WTC11 (cell line): ENCODE data around the gene SERGEF. TPM values are rescaled to one million over a fixed set of nuclear protein-coding genes. Genes with fewer than 3 reads are reported as not detected.

Source experiments
- ATAC-seq: fragments of 200-7000 bp; cut with Tn5 transposase; 2 replicates; pipeline ENCODE4 v1.10.0; 2021; ENCODE audit warnings: mild to moderate bottlenecking, moderate library complexity
- CTCF ChIA-PET: fragments of 300-600 bp; sonication (Branson Sonifier 250); formaldehyde crosslinking; loops from one replicate; lab custom pipeline; 2021; ENCODE audit warnings: antibody characterized with exemption; lab: Charles Lee
- POLR2A ChIA-PET: fragments of 350-600 bp; sonication (Branson Sonifier 250); formaldehyde crosslinking; loops from one replicate; lab custom pipeline; 2021; ENCODE audit warnings: antibody characterized with exemption; lab: Charles Lee
- DNase-seq: peaks from one replicate; pipeline ENCODE4 v3.0.0; 2021; ENCODE audit warnings: low spot score
- H3K27ac Mint-ChIP-seq: 2 replicates; pipeline ENCODE4 v1.8.0; 2021; ENCODE audit warnings: mixed read lengths
- H3K27me3 Mint-ChIP-seq: 2 replicates; pipeline ENCODE4 v1.8.0; 2021; ENCODE audit warnings: low read depth, mild to moderate bottlenecking, moderate library complexity, mixed read lengths
- H3K36me3 Mint-ChIP-seq: 2 replicates; pipeline ENCODE4 v1.8.0; 2021; ENCODE audit warnings: mixed read lengths
- H3K4me1 Mint-ChIP-seq: 2 replicates; pipeline ENCODE4 v1.8.0; 2022; ENCODE audit warnings: mixed read lengths
- H3K4me3 Mint-ChIP-seq: 2 replicates; pipeline ENCODE4 v1.8.0; 2021; ENCODE audit warnings: mild to moderate bottlenecking, moderate library complexity, mixed read lengths
- H3K9me3 Mint-ChIP-seq: 2 replicates; pipeline ENCODE4 v1.8.0; 2021; ENCODE audit warnings: mixed read lengths
- ARID4B ChIP-seq: sonication (generic); formaldehyde crosslinking; IDR thresholded peaks from 2 replicates; pipeline ENCODE4 v1.8.0; 2023; ENCODE audit warnings: missing genetic modification reagents, mild to moderate bottlenecking, borderline replicate concordance
- CBFB ChIP-seq: sonication (generic); formaldehyde crosslinking; IDR thresholded peaks from 2 replicates; pipeline ENCODE4 v1.8.1; 2022; ENCODE audit warnings: mild to moderate bottlenecking, low read depth, missing genetic modification reagents
- E2F5 ChIP-seq: sonication (generic); formaldehyde crosslinking; IDR thresholded peaks from 2 replicates; pipeline ENCODE4 v1.8.1; 2022; ENCODE audit warnings: mild to moderate bottlenecking, moderate library complexity, missing genetic modification reagents
- JAZF1 ChIP-seq: fragments of 250-450 bp; sonication (Bioruptor Pico); IDR thresholded peaks from 2 replicates; pipeline ENCODE4 v1.9.0; 2021; ENCODE audit warnings: moderate library complexity, mild to moderate bottlenecking, inconsistent platforms
- JUN ChIP-seq: sonication (generic); formaldehyde crosslinking; IDR thresholded peaks from 2 replicates; pipeline ENCODE4 v1.8.0; 2023; ENCODE audit warnings: mild to moderate bottlenecking, missing genetic modification reagents
- KAT7 ChIP-seq: sonication (generic); formaldehyde crosslinking; IDR thresholded peaks from 2 replicates; pipeline ENCODE4 v1.8.1; 2023; ENCODE audit warnings: missing genetic modification reagents, mild to moderate bottlenecking, borderline replicate concordance
- PREB ChIP-seq: sonication (generic); formaldehyde crosslinking; IDR thresholded peaks from 2 replicates; pipeline ENCODE4 v1.8.1; 2022; ENCODE audit warnings: mild to moderate bottlenecking, missing genetic modification reagents, moderate library complexity, borderline replicate concordance
- SMAD3 ChIP-seq: sonication (generic); formaldehyde crosslinking; IDR thresholded peaks from 2 replicates; pipeline ENCODE4 v1.8.0; 2022; ENCODE audit warnings: missing genetic modification reagents, mild to moderate bottlenecking, borderline replicate concordance
- TEAD4 ChIP-seq: sonication (generic); formaldehyde crosslinking; IDR thresholded peaks from 2 replicates; pipeline ENCODE4 v1.8.0; 2022; ENCODE audit warnings: mild to moderate bottlenecking, missing genetic modification reagents
- USF1 ChIP-seq: sonication (generic); formaldehyde crosslinking; IDR thresholded peaks from 2 replicates; pipeline ENCODE4 v1.8.0; 2022; ENCODE audit warnings: mild to moderate bottlenecking, missing genetic modification reagents
- ZBTB21 ChIP-seq: sonication (generic); formaldehyde crosslinking; IDR thresholded peaks from 2 replicates; pipeline ENCODE4 v1.8.1; 2023; ENCODE audit warnings: mild to moderate bottlenecking, missing genetic modification reagents, borderline replicate concordance
- ZNF121 ChIP-seq: sonication (generic); formaldehyde crosslinking; IDR thresholded peaks from 2 replicates; pipeline ENCODE4 v1.8.0; 2023; ENCODE audit warnings: missing genetic modification reagents
- ZNF396 ChIP-seq: fragments of 250-450 bp; sonication (Bioruptor Pico); IDR thresholded peaks from 2 replicates; pipeline ENCODE4 v1.8.0; 2021; ENCODE audit warnings: mild to moderate bottlenecking, moderate library complexity, borderline replicate concordance
- ZNF425 ChIP-seq: fragments of 250-450 bp; sonication (Bioruptor Pico); conservative IDR thresholded peaks from 2 replicates; pipeline ENCODE4 v1.9.0; 2021; ENCODE audit warnings: mild to moderate bottlenecking
- ZNF671 ChIP-seq: fragments of 250-450 bp; sonication (Bioruptor Pico); IDR thresholded peaks from 2 replicates; pipeline ENCODE4 v1.8.0; 2021; ENCODE audit warnings: mild to moderate bottlenecking
- total RNA-seq: library from RNA; stranded (reverse); gene quantifications from 3 replicates; pipeline ENCODE4 v1.2.3, GENCODE V29; 2021
- TF ChIP-seq, protein P1 (sequence below): sonication (generic); formaldehyde crosslinking; IDR thresholded peaks from 2 replicates; pipeline ENCODE4 v1.8.0; 2022; ENCODE audit warnings: mild to moderate bottlenecking, missing genetic modification reagents
- TF ChIP-seq, protein P2 (sequence below): sonication (generic); formaldehyde crosslinking; IDR thresholded peaks from 2 replicates; pipeline ENCODE4 v1.8.1; 2023; ENCODE audit warnings: mild to moderate bottlenecking, moderate library complexity, missing genetic modification reagents
- TF ChIP-seq, protein P3 (sequence below): sonication (generic); formaldehyde crosslinking; conservative IDR thresholded peaks from 2 replicates; pipeline ENCODE4 v1.8.1; 2022; ENCODE audit warnings: mild to moderate bottlenecking, missing genetic modification reagents
- TF ChIP-seq, protein P4 (sequence below): fragments of 250-450 bp; sonication (Bioruptor Pico); IDR thresholded peaks from 2 replicates; pipeline ENCODE4 v1.9.0; 2021; ENCODE audit warnings: mild to moderate bottlenecking

Gene SERGEF
- total RNA-seq, 1 experiment from 2014 or later: 35.5 TPM

DNA sequence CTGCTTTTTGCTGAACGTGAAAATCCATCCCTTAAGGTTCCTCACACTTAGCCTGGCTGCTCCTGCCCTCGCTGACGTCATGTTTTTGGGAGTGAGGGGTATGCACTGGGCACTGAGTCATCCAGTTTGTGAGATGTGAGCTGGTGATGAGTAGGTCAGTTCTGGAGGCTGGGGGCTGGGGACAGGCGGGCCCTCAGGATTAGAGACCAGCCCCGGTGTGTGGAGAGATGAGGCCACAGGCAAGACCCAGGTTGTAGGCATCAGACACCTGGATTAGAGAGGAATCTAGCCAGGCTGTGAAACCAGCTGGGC, 269.1 kb downstream of the SERGEF start (continued):
- TF ChIP-seq ARID4B: no peak

DNA sequence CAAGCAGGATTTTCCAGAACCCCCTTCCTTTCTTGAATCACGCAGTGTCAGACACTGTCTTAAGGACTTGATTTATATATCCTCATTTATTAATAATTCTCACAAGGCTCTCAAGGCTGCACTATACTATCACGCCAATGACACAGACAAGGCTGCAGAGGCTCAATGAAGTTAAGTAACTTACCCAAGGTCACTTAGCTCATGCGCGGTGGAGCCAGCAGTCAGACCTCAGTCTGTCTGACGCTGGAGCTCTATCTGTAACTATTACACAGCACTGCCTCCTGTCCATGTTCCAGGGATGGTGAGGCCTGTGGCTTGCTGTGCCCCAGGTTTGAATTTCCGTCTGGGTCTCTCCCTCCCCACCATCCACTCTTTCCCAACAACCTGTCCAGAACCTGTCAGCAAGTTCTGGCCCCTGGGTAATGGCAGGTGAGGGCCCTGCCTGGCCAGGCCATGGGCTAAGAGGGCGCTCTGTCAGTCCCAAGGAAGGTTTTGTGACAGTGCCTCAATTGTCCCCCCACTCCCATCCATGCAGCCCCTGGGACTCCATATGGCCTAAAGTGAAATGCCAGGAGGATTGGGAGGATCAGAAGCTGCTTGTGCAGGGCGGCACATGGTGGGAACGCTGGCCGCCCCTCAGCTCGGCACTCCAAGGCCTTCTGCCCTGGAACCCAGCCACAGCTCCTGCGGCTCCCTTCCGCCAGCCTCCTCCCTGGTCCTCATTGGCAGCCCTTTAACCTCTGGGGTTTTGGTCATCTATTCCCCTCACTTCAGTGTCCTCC, 269.6 kb downstream of the SERGEF start:
- peak; percentile 3 for DNase-seq
- H3K27me3 Mint-ChIP-seq: no peaks in the 10 kb centered on the region; the same call in 1 of the 2 replicates
- TF ChIP-seq CBFB (CRISPR knock-in tag) (no peak), E2F5 (CRISPR knock-in tag) (no peak), ZNF121 (CRISPR knock-in tag) (no peak), USF1 (no peak)
- TF ChIP-seq, protein P1, sequence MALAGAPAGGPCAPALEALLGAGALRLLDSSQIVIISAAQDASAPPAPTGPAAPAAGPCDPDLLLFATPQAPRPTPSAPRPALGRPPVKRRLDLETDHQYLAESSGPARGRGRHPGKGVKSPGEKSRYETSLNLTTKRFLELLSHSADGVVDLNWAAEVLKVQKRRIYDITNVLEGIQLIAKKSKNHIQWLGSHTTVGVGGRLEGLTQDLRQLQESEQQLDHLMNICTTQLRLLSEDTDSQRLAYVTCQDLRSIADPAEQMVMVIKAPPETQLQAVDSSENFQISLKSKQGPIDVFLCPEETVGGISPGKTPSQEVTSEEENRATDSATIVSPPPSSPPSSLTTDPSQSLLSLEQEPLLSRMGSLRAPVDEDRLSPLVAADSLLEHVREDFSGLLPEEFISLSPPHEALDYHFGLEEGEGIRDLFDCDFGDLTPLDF: no peak
- TF ChIP-seq, protein P2, sequence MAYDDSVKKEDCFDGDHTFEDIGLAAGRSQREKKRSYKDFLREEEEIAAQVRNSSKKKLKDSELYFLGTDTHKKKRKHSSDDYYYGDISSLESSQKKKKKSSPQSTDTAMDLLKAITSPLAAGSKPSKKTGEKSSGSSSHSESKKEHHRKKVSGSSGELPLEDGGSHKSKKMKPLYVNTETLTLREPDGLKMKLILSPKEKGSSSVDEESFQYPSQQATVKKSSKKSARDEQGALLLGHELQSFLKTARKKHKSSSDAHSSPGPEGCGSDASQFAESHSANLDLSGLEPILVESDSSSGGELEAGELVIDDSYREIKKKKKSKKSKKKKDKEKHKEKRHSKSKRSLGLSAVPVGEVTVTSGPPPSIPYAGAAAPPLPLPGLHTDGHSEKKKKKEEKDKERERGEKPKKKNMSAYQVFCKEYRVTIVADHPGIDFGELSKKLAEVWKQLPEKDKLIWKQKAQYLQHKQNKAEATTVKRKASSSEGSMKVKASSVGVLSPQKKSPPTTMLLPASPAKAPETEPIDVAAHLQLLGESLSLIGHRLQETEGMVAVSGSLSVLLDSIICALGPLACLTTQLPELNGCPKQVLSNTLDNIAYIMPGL (CRISPR knock-in tag): no peak
- TF ChIP-seq, protein P3, sequence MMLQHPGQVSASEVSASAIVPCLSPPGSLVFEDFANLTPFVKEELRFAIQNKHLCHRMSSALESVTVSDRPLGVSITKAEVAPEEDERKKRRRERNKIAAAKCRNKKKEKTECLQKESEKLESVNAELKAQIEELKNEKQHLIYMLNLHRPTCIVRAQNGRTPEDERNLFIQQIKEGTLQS (CRISPR knock-in tag): no peak
- TF ChIP-seq, all 79 proteins: peak for 0
- no peaks in the 10 kb centered on the region for H3K36me3 Mint-ChIP-seq
- peaks cover 3% of the 10 kb centered on the region; the same call in 1 of the 2 replicates for H3K4me1 Mint-ChIP-seq
- ChIA-PET POLR2A (no interaction called here), CTCF (interaction anchor here (1.0 to 1.6 kb wide), 7 partner anchors 8 to 163 kb away, joined by 3 to 15 read pairs (median 5); partner anchors contain the start of gene KCNC1)
- ATAC-seq: no peak
- no peak overlapping the region for H3K27ac Mint-ChIP-seq
- H3K4me3 Mint-ChIP-seq: no peak overlapping the region
- no peaks in the 10 kb centered on the region for H3K9me3 Mint-ChIP-seq

DNA sequence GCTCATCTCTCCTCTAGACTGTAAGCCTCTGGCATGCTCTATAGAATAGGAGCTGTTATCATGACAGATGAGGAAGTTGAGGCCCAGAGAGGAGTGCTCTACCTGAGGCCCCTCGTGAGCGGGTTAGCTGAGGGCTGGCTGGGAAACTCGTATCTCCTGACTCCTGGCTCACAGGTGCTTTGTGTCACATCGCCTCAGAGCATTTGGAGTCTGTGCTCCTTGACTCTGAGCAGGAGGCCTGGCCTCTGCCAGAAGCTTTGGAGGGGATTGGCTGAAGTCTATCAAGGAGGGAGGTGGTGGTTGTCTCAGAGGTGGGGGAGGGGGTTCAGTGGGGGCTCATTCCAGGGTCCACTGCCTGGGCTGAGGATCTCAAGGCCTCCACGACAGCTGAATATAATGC, 270.8 kb downstream of the SERGEF start:
- Mint-ChIP-seq H3K9me3 (no peaks in the 10 kb centered on the region), H3K36me3 (no peaks in the 10 kb centered on the region), H3K27me3 (no peaks in the 10 kb centered on the region; the same call in 1 of the 2 replicates), H3K4me3 (no peak overlapping the region), H3K27ac (no peak overlapping the region), H3K4me1 (peaks cover 5% of the 10 kb centered on the region)
- ChIA-PET CTCF (interaction anchor here (1.0 to 1.7 kb wide), 5 partner anchors 11 to 231 kb away, joined by 3 to 11 read pairs (median 4); no protein-coding TSS in a partner anchor), POLR2A (no interaction called here)
- DNase-seq (no peak), ATAC-seq (no peak)
- no peak for TF ChIP-seq JUN (CRISPR knock-in tag)
- TF ChIP-seq, protein P4, sequence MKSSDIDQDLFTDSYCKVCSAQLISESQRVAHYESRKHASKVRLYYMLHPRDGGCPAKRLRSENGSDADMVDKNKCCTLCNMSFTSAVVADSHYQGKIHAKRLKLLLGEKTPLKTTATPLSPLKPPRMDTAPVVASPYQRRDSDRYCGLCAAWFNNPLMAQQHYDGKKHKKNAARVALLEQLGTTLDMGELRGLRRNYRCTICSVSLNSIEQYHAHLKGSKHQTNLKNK (CRISPR knock-in tag): no peak
- no peak for TF ChIP-seq KAT7 (CRISPR knock-in tag)
- no peak for TF ChIP-seq ZNF425 (CRISPR knock-in tag)
- TF ChIP-seq TEAD4 (CRISPR knock-in tag): no peak
- TF ChIP-seq SMAD3 (CRISPR knock-in tag): no peak
- no peak for TF ChIP-seq ZBTB21 (CRISPR knock-in tag)
- TF ChIP-seq JAZF1: no peak
- no peak for TF ChIP-seq ZNF671
- no peak for TF ChIP-seq ZNF396 (CRISPR knock-in tag)
- TF ChIP-seq PREB: no peak
